Loucy (cell line): Measurements from ENCODE around the gene SPAG9.
"Not testable (repeated sequence)": the region's sequence is repeated elsewhere in the genome, so short reads cannot be mapped to it uniquely, and the experiment has no call there.

Experiments
- H2AFZ ChIP-seq: fragments of 200-600 bp; sonication (generic); 2 replicates; pipeline ENCODE4 v1.6.0; 2016; ENCODE audit warnings: antibody characterized with exemption, mild to moderate bottlenecking, low read length, moderate library complexity
- H3F3A ChIP-seq: fragments of 200-600 bp; 2 replicates; pipeline ENCODE4 v1.6.0; 2016; ENCODE audit warnings: antibody characterized with exemption, low read depth, mild to moderate bottlenecking
- H3K27me3 ChIP-seq: fragments of 200-600 bp; sonication (generic); 2 replicates; pipeline ENCODE4 v1.6.1; 2014; ENCODE audit warnings: low read length, mild to moderate bottlenecking; ENCODE audit not compliant: insufficient read depth, poor library complexity, severe bottlenecking
- H3K36me3 ChIP-seq: fragments of 200-600 bp; sonication (generic); 2 replicates; pipeline ENCODE4 v1.6.1; 2016; ENCODE audit warnings: low read length; ENCODE audit not compliant: insufficient read depth
- H3K4me1 ChIP-seq: fragments of 200-600 bp; sonication (generic); 2 replicates; pipeline ENCODE4 v1.5.1; 2014; ENCODE audit warnings: low read length, mild to moderate bottlenecking; ENCODE audit not compliant: insufficient read depth, poor library complexity, severe bottlenecking
- H3K4me2 ChIP-seq: fragments of 200-600 bp; sonication (generic); 2 replicates; pipeline ENCODE4 v1.6.0; 2014; ENCODE audit warnings: antibody characterized with exemption, low read length, low read depth, mild to moderate bottlenecking; ENCODE audit not compliant: poor library complexity, severe bottlenecking
- H3K4me3 ChIP-seq: fragments of 200-600 bp; sonication (generic); 2 replicates; pipeline ENCODE4 v1.5.1; 2014; ENCODE audit warnings: low read length, mild to moderate bottlenecking, mixed read lengths; ENCODE audit not compliant: poor library complexity, severe bottlenecking
- H3K79me2 ChIP-seq: fragments of 200-600 bp; sonication (generic); 2 replicates; pipeline ENCODE4 v1.6.1; 2014; ENCODE audit warnings: low read length; ENCODE audit not compliant: insufficient read depth
- H3K9ac ChIP-seq: fragments of 200-600 bp; sonication (generic); 2 replicates; pipeline ENCODE4 v1.6.0; 2014; ENCODE audit warnings: mild to moderate bottlenecking, low read depth, low read length, moderate library complexity; ENCODE audit not compliant: poor library complexity, severe bottlenecking
- H3K9me2 ChIP-seq: fragments of 200-600 bp; sonication (generic); replicated peaks from 2 replicates; pipeline ENCODE4 v1.6.1; 2016; ENCODE audit warnings: low read depth, low read length, mixed read lengths
- H3K9me3 ChIP-seq: fragments of 200-600 bp; sonication (generic); 2 replicates; pipeline ENCODE4 v1.6.1; 2014; ENCODE audit warnings: mild to moderate bottlenecking, antibody characterized with exemption, low read length, low read depth; ENCODE audit not compliant: insufficient read depth
- H4K20me1 ChIP-seq: fragments of 200-600 bp; sonication (generic); 2 replicates; pipeline ENCODE4 v1.6.0; 2014; ENCODE audit warnings: antibody characterized with exemption, low read length, mild to moderate bottlenecking; ENCODE audit not compliant: insufficient read depth, poor library complexity, severe bottlenecking
- EZH2phosphoT487 ChIP-seq: fragments of 200-600 bp; IDR thresholded peaks from 2 replicates; pipeline ENCODE4 v1.6.1; 2018; ENCODE audit warnings: antibody characterized with exemption, mild to moderate bottlenecking, moderate library complexity, borderline replicate concordance
- TF ChIP-seq, protein P1 (sequence below): fragments of 200-600 bp; sonication (generic); conservative IDR thresholded peaks from 2 replicates; pipeline ENCODE4 v1.5.1; 2014; ENCODE audit warnings: mild to moderate bottlenecking, antibody characterized with exemption, low read length

Gene SPAG9

DNA sequence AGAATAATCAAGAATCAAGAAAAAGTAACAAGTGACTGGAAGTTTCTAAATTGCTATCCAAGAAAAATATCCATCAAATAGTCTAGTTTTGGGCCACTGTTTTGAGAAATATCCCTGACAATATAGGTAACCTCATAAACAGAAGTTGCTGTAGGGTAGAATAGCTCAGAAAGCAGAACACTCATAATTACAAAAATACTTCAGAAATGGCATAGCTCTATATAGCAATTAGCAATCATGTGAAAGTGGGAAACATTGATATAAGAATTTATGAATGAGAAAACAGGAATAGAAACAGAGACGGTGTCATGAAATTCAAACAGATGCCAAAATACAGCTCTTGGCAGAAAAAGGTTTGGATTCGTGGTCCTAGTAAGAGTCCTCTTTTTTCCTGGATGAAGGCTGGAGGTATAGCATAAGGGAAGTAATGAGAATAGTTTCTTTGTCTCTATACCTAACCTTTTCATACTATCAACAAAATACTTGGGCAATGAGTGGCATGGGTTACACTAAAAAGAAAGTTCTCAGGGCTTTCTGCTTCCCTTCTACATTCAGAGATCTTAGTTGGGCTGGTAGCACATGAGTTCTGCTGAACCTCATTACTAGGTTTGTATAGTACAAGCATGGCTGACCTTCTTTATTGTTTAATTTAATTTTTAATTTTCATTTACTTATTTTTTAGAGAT lies 33.5 kb downstream of the SPAG9 start:
- no peaks in the 10 kb centered on the region for H3K27me3 ChIP-seq
- no peaks in the 10 kb centered on the region for H3K36me3 ChIP-seq
- peaks cover 4% of the 10 kb centered on the region for H3F3A ChIP-seq
- no peak for TF ChIP-seq EZH2phosphoT487
- TF ChIP-seq, protein P1, sequence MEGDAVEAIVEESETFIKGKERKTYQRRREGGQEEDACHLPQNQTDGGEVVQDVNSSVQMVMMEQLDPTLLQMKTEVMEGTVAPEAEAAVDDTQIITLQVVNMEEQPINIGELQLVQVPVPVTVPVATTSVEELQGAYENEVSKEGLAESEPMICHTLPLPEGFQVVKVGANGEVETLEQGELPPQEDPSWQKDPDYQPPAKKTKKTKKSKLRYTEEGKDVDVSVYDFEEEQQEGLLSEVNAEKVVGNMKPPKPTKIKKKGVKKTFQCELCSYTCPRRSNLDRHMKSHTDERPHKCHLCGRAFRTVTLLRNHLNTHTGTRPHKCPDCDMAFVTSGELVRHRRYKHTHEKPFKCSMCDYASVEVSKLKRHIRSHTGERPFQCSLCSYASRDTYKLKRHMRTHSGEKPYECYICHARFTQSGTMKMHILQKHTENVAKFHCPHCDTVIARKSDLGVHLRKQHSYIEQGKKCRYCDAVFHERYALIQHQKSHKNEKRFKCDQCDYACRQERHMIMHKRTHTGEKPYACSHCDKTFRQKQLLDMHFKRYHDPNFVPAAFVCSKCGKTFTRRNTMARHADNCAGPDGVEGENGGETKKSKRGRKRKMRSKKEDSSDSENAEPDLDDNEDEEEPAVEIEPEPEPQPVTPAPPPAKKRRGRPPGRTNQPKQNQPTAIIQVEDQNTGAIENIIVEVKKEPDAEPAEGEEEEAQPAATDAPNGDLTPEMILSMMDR, result no peak
- no peak overlapping the region for H3K9ac ChIP-seq
- H3K4me1 ChIP-seq, result peaks cover 18% of the 10 kb centered on the region
- H4K20me1 ChIP-seq, result peaks cover 62% of the 10 kb centered on the region
- no peak overlapping the region for H2AFZ ChIP-seq
- H3K79me2 ChIP-seq, result peaks cover 83% of the 10 kb centered on the region
- H3K4me3 ChIP-seq, result no peak overlapping the region
- H3K4me2 ChIP-seq, result no peak overlapping the region
- H3K9me3 ChIP-seq, result no peaks in the 10 kb centered on the region
- no peaks in the 10 kb centered on the region for H3K9me2 ChIP-seq

DNA sequence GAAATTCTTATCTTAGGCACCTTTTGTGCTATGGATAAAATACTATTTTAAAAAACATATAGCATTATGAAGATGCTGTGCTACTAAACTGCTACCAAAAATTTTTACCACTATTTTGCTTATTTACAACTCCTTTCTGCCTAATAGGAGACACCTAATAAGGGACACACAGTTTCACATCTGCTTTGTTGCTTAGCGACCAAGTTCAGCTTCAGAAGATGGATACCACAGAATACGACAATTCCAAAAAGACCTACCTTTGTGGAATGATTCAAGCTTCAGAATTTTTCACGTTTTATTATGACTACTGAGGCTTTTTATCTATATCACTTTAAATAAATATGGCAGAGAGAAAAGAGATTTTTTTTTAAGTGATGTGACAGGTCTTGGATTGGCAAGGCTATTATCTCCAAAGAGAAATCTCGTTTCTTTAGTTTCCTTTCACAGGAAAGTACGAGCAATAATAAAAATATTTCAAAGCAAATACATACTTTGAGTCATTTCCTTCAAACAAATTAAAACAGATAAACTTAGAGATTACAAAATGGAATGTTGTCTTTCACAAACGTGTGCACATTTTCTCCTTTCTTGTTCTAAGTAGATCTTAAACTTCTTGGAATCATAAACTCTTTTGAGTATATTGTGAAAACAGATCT lies 35.4 kb downstream of the SPAG9 start:
- H3K9ac ChIP-seq, result no peak overlapping the region
- H3K79me2 ChIP-seq, result peaks cover 76% of the 10 kb centered on the region

DNA sequence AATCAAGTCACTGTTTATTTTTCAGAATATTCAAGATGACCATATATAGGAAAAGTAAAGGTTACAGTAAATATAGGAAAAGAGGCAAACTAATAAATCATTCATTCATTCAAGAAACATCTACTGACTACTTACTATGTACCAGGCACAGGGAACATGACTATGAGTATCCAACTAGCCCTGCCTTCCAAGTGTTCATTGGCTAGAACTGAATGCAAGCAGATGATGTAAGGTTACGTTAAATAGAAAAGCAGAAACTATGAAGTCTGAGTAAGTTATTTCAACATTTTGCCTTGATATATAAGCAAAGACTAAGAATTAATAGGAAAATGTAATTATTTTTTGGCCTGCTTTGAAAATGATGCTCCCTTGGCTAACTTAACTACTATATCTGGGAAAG lies 36.7 kb downstream of the SPAG9 start:
- Histone ChIP-seq H3K4me3 (no peak overlapping the region), H3K27me3 (no peaks in the 10 kb centered on the region), H3K9me3 (no peaks in the 10 kb centered on the region), H3K36me3 (peaks cover 14% of the 10 kb centered on the region), H2AFZ (no peak overlapping the region), H3K9me2 (no peaks in the 10 kb centered on the region), H3K9ac (no peak overlapping the region), H4K20me1 (peaks cover 48% of the 10 kb centered on the region), H3F3A (peaks cover 4% of the 10 kb centered on the region), H3K4me1 (peaks cover 10% of the 10 kb centered on the region), H3K4me2 (no peak overlapping the region), H3K79me2 (peaks cover 71% of the 10 kb centered on the region)
- TF ChIP-seq, protein P1, result no peak
- TF ChIP-seq EZH2phosphoT487, result no peak

More for the DNA sequence above, 35.4 kb downstream of the SPAG9 start:
- Histone ChIP-seq H3K4me1 (peaks cover 10% of the 10 kb centered on the region), H3K9me2 (no peaks in the 10 kb centered on the region), H4K20me1 (peaks cover 48% of the 10 kb centered on the region), H3K9me3 (no peaks in the 10 kb centered on the region), H3K4me3 (peak overlapping the region; percentile 9), H3F3A (peaks cover 4% of the 10 kb centered on the region), H2AFZ (no peak overlapping the region), H3K27me3 (no peaks in the 10 kb centered on the region), H3K4me2 (peak overlapping the region; percentile 57), H3K36me3 (peaks cover 2% of the 10 kb centered on the region; the same call in 1 of the 2 replicates)
- TF ChIP-seq, protein P1, result no peak
- no peak for TF ChIP-seq EZH2phosphoT487

DNA sequence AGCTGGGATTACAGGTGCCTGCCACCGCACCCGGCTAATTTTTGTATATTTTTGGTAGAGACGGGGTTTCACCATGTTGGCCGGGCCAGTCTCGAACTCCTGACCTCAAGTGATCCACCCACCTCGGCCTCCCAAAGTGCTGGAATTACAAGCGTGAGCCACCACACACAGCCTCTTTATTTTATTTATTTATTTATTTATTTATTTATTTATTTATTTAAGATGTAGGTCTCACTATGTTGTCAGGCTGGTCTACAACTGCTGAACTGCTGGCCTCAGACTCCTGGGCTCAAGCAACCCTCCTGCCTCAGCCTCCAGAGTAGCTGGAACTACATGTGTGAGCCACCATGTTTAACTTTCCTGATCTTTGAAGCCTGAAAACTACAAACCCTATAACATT lies 37.3 kb downstream of the SPAG9 start:
- not testable (repeated sequence) for H3K9me3 ChIP-seq, H3K9ac ChIP-seq, H3K9me2 ChIP-seq, H3F3A ChIP-seq, H3K4me3 ChIP-seq, H3K4me2 ChIP-seq, H3K27me3 ChIP-seq, H2AFZ ChIP-seq
- Histone ChIP-seq H3K36me3 (peaks cover 19% of the 10 kb centered on the region), H4K20me1 (peaks cover 48% of the 10 kb centered on the region), H3K79me2 (peaks cover 65% of the 10 kb centered on the region), H3K4me1 (peaks cover 10% of the 10 kb centered on the region)
